ENCODE measurements around the gene CD247.

Gene CD247

GRCh38 chr1:167532375-167532774 is 14.0 kb upstream of the CD247 start:
- H3K9me3 ChIP-seq (ENCODE audit: insufficient read depth, low read length, severe bottlenecking), result no peaks in the 10 kb centered on the region
- no peak overlapping the region for H3K9ac ChIP-seq (ENCODE audit: low read depth, low read length)
- DNase-seq, result no peak
- no peak overlapping the region for H2AFZ ChIP-seq (ENCODE audit: low read depth, low read length)
- peaks cover 14% of the 10 kb centered on the region for H3K4me1 ChIP-seq (ENCODE audit: insufficient read depth, low read length)
- H3K4me2 ChIP-seq (ENCODE audit: insufficient read depth, low read length), result no peak overlapping the region
- H3K79me2 ChIP-seq (ENCODE audit: insufficient read depth, low read length), result no peaks in the 10 kb centered on the region
- no peak overlapping the region for H3K4me3 ChIP-seq (ENCODE audit: low read depth in 1 of 2, low read length in 2 of 2)
- ATAC-seq (ENCODE audit: insufficient read depth, low read depth), result no peak
- 0 out of 2 replicates have a peak overlapping the region, but pooled peaks have one; percentile 7 for H3K27ac ChIP-seq (ENCODE audit: low read length)
- TF ChIP-seq EZH2 (IDR thresholded peaks at IDR 0.05; ENCODE audit: borderline replicate concordance, low read depth, low read length, severe bottlenecking), result no peak
- TF ChIP-seq, protein P1, sequence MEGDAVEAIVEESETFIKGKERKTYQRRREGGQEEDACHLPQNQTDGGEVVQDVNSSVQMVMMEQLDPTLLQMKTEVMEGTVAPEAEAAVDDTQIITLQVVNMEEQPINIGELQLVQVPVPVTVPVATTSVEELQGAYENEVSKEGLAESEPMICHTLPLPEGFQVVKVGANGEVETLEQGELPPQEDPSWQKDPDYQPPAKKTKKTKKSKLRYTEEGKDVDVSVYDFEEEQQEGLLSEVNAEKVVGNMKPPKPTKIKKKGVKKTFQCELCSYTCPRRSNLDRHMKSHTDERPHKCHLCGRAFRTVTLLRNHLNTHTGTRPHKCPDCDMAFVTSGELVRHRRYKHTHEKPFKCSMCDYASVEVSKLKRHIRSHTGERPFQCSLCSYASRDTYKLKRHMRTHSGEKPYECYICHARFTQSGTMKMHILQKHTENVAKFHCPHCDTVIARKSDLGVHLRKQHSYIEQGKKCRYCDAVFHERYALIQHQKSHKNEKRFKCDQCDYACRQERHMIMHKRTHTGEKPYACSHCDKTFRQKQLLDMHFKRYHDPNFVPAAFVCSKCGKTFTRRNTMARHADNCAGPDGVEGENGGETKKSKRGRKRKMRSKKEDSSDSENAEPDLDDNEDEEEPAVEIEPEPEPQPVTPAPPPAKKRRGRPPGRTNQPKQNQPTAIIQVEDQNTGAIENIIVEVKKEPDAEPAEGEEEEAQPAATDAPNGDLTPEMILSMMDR (IDR thresholded peaks at IDR 0.05; ENCODE audit: borderline replicate concordance, extremely low read depth, low read length, poor library complexity, severe bottlenecking), result no peak
- H3K36me3 ChIP-seq (ENCODE audit: insufficient read depth, low read length), result no peaks in the 10 kb centered on the region
- no peaks in the 10 kb centered on the region for H3K27me3 ChIP-seq (ENCODE audit: insufficient read depth, low read length, poor library complexity)
- no peaks in the 10 kb centered on the region for H4K20me1 ChIP-seq (ENCODE audit: insufficient read depth, low read length)

- Histone ChIP-seq H3K4me1 (ENCODE audit: insufficient read depth, low read length) (peaks cover 14% of the 10 kb centered on the region), H4K20me1 (ENCODE audit: insufficient read depth, low read length) (no peaks in the 10 kb centered on the region), H3K4me3 (ENCODE audit: low read depth in 1 of 2, low read length in 2 of 2) (no peak overlapping the region), H3K79me2 (ENCODE audit: insufficient read depth, low read length) (no peaks in the 10 kb centered on the region), H3K4me2 (ENCODE audit: insufficient read depth, low read length) (no peak overlapping the region), H3K36me3 (ENCODE audit: insufficient read depth, low read length) (no peaks in the 10 kb centered on the region), H2AFZ (ENCODE audit: low read depth, low read length) (no peak overlapping the region), H3K9ac (ENCODE audit: low read depth, low read length) (no peak overlapping the region), H3K27me3 (ENCODE audit: insufficient read depth, low read length, poor library complexity) (no peaks in the 10 kb centered on the region), H3K9me3 (ENCODE audit: insufficient read depth, low read length, severe bottlenecking) (no peaks in the 10 kb centered on the region), H3K27ac (ENCODE audit: low read length) (no peak overlapping the region)
- no peak for ATAC-seq (ENCODE audit: insufficient read depth, low read depth)
- TF ChIP-seq EZH2 (IDR thresholded peaks at IDR 0.05; ENCODE audit: borderline replicate concordance, low read depth, low read length, severe bottlenecking), result no peak
- DNase-seq, result no peak
These were observed 11.6 kb upstream of the CD247 start for GRCh38 chr1:167529829-167530474.

- H3K27me3 ChIP-seq (ENCODE audit: insufficient read depth, low read length, poor library complexity), result no peaks in the 10 kb centered on the region
- no peak overlapping the region for H3K4me3 ChIP-seq (ENCODE audit: low read depth in 1 of 2, low read length in 2 of 2)
- H3K9ac ChIP-seq (ENCODE audit: low read depth, low read length), result no peak overlapping the region
- peaks cover 7% of the 10 kb centered on the region for H3K4me1 ChIP-seq (ENCODE audit: insufficient read depth, low read length)
- H3K4me2 ChIP-seq (ENCODE audit: insufficient read depth, low read length), result no peak overlapping the region
- TF ChIP-seq, protein P1 (IDR thresholded peaks at IDR 0.05; ENCODE audit: borderline replicate concordance, extremely low read depth, low read length, poor library complexity, severe bottlenecking), result no peak
- no peak for TF ChIP-seq EZH2 (IDR thresholded peaks at IDR 0.05; ENCODE audit: borderline replicate concordance, low read depth, low read length, severe bottlenecking)
- H2AFZ ChIP-seq (ENCODE audit: low read depth, low read length), result no peak overlapping the region
- no peaks in the 10 kb centered on the region for H3K9me3 ChIP-seq (ENCODE audit: insufficient read depth, low read length, severe bottlenecking)
- no peaks in the 10 kb centered on the region for H3K36me3 ChIP-seq (ENCODE audit: insufficient read depth, low read length)
- DNase-seq, result no peak
- no peak for ATAC-seq (ENCODE audit: insufficient read depth, low read depth)
- no peaks in the 10 kb centered on the region for H4K20me1 ChIP-seq (ENCODE audit: insufficient read depth, low read length)
- H3K79me2 ChIP-seq (ENCODE audit: insufficient read depth, low read length), result no peaks in the 10 kb centered on the region
- H3K27ac ChIP-seq (ENCODE audit: low read length), result no peak overlapping the region
These were observed 9.9 kb upstream of the CD247 start for GRCh38 chr1:167528057-167528728.

- Histone ChIP-seq H3K36me3 (ENCODE audit: insufficient read depth, low read length) (no peaks in the 10 kb centered on the region), H2AFZ (ENCODE audit: low read depth, low read length) (no peak overlapping the region), H3K4me2 (ENCODE audit: insufficient read depth, low read length) (no peak overlapping the region), H3K79me2 (ENCODE audit: insufficient read depth, low read length) (no peaks in the 10 kb centered on the region), H4K20me1 (ENCODE audit: insufficient read depth, low read length) (no peaks in the 10 kb centered on the region), H3K27ac (ENCODE audit: low read length) (no peak overlapping the region), H3K27me3 (ENCODE audit: insufficient read depth, low read length, poor library complexity) (no peaks in the 10 kb centered on the region), H3K9me3 (ENCODE audit: insufficient read depth, low read length, severe bottlenecking) (no peaks in the 10 kb centered on the region), H3K9ac (ENCODE audit: low read depth, low read length) (no peak overlapping the region), H3K4me1 (ENCODE audit: insufficient read depth, low read length) (no peaks in the 10 kb centered on the region), H3K4me3 (ENCODE audit: low read depth in 1 of 2, low read length in 2 of 2) (no peak overlapping the region)
- no peak for ATAC-seq (ENCODE audit: insufficient read depth, low read depth)
- TF ChIP-seq, protein P1 (IDR thresholded peaks at IDR 0.05; ENCODE audit: borderline replicate concordance, extremely low read depth, low read length, poor library complexity, severe bottlenecking), result no peak
- TF ChIP-seq EZH2 (IDR thresholded peaks at IDR 0.05; ENCODE audit: borderline replicate concordance, low read depth, low read length, severe bottlenecking), result no peak
- no peak for DNase-seq
These were observed 8.5 kb upstream of the CD247 start for GRCh38 chr1:167526667-167527383.
